Activated T-helper 1 cell treated with anti-CD3 and anti-CD28 coated beads, Interleukin-2, amount 50 U/mL, for 16 hours (primary cell): ENCODE measurements around the gene METTL15.
"Not testable (repeated sequence)": the region's sequence is repeated elsewhere in the genome, so short reads cannot be mapped to it uniquely, and the experiment has no call there.

Experiments used
- DNase-seq, 2 donors: peaks; one replicate each; pipeline ENCODE4 v3.0.0-alpha.2; 2020; ENCODE audit warnings: low read depth in 1 of 2, low spot score in 1 of 2

Gene METTL15, protein sequence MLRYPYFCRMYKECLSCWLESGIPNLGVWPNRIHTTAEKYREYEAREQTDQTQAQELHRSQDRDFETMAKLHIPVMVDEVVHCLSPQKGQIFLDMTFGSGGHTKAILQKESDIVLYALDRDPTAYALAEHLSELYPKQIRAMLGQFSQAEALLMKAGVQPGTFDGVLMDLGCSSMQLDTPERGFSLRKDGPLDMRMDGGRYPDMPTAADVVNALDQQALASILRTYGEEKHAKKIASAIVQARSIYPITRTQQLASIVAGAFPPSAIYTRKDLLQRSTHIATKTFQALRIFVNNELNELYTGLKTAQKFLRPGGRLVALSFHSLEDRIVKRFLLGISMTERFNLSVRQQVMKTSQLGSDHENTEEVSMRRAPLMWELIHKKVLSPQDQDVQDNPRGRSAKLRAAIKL

DNA sequence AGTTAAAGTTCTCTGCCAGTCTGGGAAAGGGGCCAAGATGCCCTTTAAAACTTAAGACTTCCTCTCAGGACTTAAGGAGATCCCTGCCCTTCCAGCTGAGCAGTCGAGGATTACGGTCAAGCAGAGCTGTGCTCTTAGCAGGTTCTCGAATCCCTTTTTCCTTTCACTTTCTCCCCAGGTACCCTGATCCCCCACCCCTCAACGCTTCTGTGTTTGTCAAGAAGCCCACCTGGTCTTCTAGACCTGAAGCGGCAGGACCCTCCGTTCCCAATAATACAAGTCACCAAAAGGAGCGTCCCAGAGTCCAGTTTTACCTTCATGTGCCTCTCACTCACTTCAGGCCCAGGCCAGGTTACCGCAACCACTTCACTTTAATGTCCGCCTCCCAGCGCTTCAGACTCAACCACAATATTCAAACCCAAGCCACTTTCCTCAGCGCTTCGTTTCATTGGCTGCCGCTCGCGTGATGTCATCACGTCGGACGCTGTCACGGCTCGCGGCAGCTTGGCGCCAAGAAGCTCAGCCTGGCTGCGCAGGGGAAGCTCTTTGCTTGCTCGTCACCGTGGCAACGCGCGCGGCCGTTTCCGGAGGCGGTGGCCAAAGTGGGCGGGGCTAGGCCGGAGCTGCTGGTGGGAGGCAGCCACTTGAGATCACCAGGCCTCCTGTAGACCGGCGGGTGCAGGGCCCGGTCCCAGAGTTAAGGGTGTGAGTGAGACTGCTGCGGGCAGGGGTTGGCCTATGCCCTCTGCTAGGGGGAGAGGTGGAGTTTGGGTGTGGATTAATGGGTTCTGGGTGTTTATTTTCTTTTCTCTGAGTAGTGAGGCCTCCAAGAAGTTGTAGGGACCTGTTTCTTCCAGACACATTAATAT is at the start of gene METTL15, which contains the start of gene KIF18A:
TSS of gene METTL15 (plus strand) at position 639 of the 869 bp plus-strand sequence. CDS start 4,947 bp downstream, outside the sequence.
TSS of gene KIF18A (minus strand) at position 407 of the 869 bp plus-strand sequence. CDS start 10,209 bp downstream, outside the sequence.
- peak; percentile 95 to 96 for DNase-seq

DNA sequence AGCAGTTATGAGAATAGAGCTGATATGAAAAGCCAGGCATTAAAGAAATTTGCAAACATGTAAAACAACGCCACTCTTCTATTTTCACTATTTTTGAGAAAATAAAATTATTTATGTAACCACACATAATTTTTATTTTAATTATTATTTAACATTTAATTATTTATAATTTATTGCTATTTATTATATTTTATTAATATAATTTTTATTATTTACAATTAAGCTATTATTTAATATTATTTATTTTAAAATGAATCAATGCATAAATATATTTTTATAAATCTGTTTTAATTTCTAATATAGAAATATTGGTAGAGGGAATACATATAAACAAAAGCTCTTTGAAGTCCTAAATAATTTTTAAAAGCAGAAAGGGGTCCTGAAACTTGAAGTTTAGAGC is 36.9 kb upstream of the METTL15 start:
- no peak for DNase-seq

DNA sequence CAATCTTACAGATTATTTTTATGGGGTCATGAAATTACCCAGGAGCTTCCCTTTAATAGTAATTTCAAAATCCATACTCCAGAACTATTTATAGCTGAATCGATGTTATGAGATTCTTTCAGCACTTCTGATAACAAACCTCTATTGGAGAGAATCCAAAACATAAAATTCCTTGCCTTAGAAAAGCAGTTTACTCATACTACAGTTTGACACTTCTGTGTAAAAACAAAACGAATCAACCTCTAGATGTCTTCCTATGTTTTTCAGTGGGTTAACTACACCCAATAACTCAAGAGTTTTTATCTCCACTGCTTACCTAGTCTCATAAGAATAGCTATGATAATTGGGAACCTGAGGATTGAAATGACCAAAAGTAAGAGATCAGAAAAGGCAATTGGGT is 35.9 kb upstream of the METTL15 start:
- DNase-seq, result no peak

DNA sequence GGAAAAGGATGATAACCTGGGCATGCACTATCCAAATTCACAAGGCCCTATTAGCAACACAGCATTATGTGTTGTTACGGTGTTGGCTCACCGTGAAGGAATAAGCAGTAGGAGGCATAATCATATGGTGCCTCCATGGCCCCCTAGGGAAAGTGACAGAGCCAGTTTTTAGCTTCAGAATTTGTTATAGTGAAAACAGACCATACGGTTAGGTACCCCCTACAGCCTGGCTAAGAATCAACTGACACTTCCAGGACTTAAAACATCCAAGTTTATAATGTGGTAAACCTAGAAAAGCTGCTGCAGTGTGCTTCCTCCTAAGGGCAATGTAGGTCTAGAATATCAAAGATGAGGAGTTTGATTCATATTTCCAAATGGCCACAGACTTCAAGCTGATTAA is 30.7 kb upstream of the METTL15 start:
- DNase-seq, result no peak

DNA sequence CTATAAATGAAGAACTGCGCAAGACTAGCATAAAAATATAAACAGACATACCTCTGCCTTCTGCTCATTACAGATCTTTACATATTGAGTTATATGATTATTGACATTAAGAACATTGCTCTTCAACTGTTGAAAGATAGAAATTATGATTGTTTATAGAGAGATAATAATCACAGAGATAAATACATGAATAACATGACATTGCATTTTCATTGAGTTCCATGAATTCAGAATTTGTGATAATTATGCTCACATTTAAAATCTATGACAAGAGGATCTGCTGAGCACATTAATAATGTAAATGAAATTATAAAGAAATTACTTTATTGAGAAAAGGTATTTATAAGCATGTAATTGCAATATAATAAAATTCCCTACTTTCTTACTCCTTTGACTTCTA is 25.1 kb upstream of the METTL15 start:
- no peak for DNase-seq

DNA sequence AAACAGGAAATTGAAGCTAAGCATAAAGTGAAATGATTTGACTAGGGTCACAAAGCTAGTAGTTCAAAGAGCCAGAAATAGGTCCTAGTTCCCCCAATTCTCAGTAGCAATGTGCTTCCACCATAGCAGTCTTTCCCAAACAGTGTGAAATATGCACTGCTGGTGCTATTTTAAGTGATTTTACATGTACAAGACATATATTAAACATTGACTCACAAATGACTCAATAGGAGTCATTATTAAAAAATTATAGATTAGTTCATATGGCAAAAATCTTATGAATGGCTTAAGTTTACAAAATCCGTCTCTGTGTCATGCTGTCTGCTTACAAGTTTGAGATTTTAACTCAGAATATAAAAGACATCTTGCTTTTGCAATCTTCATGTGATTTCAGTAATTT is 21.6 kb upstream of the METTL15 start:
- DNase-seq, result no peak

DNA sequence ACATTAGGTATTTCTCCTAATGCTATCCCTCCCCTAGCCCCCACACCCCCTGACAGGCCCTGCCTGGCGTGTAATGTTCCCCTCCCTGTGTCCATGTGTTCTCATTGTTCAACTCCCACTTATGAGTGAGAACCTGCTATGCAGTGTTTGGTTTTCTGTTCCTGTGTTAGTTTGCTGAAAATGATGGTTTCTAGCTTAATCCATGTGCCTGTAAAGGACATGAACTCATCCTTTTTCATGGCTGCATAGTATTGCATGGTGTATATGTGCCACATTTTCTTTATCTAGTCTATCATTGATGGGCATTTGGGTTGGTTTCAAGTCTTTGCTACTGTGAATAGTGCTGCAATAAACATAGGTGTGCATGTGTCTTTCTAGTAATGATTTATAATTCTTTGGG is 21.0 kb upstream of the METTL15 start:
- not testable (repeated sequence) for DNase-seq

DNA sequence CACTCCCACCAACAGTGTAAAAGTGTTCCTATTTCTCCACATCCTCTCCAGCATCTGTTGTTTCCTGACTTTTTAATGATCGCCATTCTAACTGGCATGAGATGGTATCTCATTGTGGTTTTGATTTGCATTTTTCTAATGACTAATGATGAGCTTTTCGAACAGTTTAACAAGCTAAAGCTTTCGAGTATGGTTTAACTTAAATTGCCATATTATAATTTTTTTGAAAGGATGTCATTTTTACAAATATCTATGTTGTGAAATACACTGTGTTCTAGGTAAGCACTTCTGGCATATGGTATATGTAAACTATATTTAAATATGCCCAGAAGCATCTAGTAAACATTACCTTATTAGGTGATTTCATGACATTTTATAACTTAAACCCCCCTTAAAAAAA is 20.5 kb upstream of the METTL15 start:
- not testable (repeated sequence) for DNase-seq

DNA sequence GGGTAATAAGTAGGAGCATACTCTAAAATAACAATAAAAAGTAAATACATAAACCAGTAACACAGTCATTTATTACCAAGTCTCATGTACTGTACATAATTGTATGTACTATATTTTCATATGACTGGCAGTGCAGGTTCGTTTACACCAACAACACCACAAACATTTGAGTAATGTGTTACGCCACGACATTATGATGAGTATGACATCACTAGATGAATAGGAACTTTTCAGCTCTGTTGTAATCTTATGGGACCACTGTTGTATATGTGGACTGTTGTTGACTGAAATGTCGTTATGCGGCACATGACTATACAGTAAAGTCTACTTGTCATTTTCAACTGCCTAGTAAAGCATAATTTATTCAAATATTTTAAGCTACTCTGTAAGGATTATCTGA is 18.8 kb upstream of the METTL15 start:
- DNase-seq, result no peak

DNA sequence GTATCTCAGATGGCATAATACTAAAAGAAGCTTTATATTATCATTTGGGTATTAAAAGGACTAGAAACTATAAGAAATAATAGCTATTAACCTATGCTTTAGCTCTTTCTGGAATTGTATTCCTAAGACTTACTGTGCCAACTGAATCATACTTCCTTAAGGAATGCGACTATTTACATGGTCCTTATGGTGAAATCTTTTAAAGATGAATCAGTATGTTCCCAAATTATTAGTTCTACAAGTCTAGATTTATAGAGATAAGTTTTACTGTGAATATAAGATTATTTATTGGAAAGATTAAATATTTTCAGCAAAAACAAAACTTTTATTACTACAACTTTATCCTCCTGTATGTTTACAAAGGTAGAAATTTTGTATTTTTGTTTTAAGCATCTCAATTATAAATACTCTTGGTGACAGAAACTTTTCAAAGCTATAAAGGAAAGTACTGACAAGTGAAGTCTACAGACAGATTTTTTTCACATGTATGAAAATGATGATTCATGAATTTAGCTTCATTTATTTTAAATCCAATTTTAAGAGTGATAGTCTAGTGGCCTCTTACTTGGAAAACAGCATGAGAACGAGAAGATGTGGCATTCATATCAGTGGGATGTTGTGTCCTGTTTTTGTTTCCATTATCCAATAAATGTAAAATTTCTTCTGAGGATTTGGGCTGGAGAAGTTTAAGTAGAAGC is 18.0 kb upstream of the METTL15 start:
- no peak for DNase-seq

DNA sequence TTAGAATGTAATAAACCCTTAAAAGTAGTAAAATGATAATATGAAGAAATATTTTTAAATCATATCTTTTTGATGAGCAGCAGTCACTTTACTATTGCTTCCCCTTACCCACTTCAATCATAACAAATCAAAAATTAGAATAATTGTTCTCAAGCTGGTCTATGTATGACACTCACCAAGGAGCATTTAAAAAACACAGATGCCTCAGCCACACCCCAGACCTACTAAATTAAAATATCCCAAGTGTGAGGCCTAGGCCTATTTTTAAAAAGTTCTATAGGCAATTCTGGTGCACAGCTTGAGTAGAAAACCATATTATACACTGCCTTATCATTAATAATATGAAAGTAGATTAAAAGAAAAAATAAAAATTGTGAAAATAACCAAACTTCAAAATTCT is 15.4 kb upstream of the METTL15 start:
- DNase-seq, result no peak

DNA sequence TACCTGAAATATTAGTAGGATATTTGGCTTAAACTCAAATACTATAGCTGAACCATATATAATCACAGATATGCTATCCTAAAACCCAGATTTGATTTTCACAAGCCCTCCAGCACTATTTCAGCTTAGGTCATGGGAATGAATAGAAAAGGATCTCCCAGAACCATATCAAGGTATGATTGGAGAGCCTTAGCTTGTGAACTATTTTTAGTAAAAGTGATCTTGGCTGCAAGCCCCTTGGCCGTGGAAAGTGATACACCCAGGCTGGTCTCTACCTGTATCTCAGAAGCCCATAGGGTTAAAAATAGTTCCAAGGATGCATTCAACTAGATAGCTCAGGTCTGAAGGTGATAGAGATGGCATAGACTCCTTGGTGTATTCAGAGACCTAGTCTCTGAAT is 9.9 kb upstream of the METTL15 start:
- DNase-seq, result no peak

DNA sequence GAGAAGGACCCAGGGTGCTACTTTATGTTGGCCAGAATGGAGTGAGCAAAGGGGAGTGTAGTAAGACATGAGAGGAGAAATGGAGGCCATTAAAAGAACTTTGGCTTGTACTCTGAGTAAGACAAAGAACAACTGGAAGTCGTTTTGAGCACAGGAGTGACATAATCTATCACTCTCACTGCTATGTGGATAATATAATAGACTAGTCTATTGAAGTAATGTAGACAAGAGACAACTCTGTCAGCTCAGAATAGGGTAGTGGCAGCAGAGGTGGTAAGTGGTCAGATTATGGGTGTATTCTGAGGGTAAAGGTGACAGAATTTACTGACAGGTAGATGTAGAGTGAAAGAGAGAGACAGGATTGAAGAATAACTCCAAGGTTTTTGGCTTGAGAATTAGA is 8.5 kb upstream of the METTL15 start:
- no peak for DNase-seq

DNA sequence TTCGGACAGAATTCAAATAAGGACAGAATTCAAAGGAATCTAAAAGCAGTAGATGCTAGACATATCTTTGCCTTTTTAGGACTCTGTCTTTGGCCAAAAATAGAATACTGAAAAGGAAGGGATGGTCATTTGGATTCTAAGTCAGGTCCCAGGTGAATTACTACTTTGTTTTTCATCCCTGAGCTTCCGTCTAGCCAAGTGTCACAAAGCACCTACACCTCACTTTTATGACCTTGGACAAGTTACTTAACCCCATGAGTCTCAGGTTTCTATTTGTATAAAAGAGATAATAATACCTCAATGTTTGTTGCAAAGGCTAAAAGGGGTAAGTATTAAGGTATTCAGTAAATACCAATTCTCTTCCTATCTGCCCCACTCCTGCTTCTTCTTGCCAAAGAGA is 7.5 kb upstream of the METTL15 start:
- no peak for DNase-seq

DNA sequence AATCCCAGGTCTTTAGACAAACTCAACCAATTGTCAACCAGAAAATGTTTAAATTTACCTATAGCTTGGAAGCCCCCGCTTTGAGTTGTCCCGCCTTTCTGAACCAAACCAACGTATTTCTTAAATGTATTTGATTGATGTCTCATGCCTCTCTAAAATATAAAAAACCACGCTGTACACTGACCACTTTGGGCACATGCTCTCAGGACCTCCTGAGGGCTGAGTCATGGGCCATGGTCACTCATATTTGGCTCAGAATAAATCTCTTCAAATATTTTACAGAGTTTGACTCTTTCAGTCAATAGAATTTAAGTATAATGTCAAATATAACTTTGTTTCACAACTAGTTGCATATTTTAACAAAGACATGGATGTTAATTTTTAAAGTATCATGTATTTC is 5.9 kb upstream of the METTL15 start:
- not testable (repeated sequence) for DNase-seq

DNA sequence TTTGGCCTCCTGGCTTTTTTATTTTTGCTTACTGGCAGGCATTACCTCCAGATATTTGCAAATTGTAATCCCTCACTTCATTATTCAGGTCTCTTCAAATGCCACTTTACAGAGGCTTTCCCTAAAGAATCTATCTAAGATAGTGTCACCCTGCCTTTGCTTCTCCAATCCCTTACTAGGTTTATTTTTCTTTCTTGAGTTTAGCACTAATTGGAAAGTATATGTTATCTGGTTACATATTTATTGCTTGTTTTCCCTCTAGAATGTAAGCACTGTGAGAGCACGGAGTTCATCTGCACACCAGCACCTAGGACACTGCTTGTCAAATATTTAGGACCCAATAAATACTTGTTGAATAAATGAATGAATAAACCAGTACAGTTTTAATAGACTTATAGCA is 3.8 kb upstream of the METTL15 start:
- DNase-seq, result no peak

DNA sequence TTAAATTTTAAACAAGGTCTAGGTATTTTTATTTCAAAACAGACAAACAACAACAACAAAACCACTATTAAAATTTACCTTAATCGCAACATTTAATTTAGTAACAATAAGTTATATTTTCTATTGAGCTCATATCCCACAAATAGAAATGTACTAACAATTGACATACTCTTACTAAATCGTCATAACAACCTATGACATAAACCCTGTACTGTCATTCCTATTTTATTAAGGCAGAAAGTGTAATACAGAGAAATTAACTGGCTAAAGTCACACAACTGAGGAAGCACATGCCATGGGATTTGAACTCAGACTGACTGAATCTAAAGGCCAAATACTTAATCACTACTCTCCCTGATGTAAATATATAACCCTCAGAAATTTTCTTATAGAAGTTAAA is 3.2 kb upstream of the METTL15 start:
- no peak for DNase-seq

DNA sequence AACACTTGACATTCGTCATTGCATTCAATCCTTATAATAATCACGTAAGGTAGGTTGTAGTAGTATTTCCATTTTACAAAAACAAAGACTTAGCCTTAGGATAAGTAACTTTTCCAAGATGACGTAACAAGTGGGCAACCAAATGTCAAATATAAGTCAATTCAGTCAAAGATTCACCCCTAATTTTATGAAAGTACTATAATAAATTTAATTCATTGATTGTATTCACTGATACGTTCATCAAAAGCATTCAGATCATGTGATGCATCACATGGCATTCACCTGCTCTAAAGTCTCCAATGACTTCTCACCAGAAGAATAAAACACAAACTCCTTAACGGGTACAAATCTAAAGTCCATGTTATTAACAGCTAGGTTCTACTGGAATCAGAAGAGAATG is 2.3 kb upstream of the METTL15 start:
- DNase-seq, result no peak

DNA sequence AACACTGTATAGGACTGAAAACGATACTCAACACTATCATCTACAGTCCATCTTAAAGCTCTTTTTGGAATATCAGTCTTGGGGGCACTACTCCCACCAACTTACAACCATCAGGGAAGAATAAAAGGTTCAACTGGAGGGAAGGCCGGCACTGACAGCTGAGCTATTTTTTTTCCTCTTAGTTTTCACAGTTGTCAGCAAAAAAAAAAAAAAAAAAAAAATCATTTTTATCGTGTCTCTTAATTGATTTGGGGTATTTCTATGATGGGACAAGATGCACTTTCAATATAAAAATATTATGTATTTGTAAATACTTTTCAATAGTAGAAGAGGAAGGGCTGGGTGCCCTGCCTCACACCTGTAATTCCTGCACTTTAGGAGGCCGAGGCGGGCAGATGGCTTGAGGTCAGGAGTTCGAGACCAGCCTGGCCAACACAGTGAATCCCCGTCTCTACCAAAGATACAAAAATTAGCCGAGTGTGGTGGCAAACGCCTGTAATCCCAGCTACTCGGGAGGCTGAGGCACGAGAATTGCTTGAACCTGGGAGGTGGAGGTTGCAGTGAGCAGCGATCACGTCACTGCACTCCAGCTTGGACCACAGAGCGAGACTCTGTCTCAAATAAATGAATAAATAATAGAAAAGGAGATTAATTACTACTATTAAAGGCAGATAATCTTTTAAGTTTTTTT is 1.7 kb upstream of the METTL15 start:
- DNase-seq, result no peak

DNA sequence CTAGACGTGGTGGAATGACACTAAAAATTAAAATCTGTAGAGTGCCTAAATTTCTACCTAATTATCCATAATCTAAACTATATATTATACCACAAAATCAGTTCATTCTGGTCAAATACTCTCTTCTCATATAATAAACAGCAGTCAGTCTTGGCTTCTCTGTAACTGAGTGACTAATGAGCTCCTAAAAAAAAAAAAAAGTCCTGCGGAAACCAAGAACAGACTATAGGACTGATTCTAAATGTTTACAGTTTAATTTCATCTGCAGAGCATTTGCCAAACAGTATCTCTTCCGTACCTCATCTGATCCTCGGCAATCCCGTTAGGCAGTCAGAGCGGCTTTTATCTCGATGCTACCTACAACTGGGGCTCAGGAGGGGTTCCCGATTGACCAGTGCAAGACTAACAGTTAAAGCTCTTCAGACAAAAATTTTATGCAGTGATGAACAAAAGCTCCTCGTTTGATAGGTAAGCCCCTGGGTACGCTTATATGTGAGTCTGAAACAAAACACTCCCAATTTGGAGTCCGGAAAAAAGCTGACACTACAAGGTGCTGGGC is 918 bp upstream of the METTL15 start:
- no peak for DNase-seq

DNA sequence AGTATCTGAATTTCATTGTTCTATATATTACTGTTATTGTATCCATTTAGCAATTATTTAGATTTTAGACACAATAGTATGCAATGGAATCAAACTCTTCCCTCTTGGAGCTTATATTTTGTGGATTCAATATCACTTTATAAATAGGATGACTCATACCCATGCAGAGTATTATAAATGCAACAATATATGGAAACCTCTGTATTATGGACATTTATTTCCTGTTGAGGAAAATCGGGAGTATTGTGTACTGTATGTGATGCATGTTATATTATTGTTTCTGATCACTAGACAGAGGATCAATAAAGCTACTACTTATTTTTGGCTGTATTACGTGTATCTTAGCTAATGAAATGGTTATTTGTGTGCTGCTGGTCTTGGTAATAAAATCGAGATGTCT is 770 bp downstream of the METTL15 start:
- no peak for DNase-seq
